Endometrium (tissue), 2 donors: Measurements from ENCODE around the gene PHF13.
"Not testable (repeated sequence)": the region's sequence is repeated elsewhere in the genome, so short reads cannot be mapped to it uniquely, and the experiment has no call there.

Experiments
- FAIRE-seq: peaks from 2 replicates; lab custom pipeline; 2012; peaks lifted over from hg19 to GRCh38; lab: Jason Lieb, UNC
- donor health status: control.
- donor health status: control.

Gene PHF13

GRCh38 chr1:6631058-6631457, 17.5 kb downstream of the PHF13 start:
- no peak for FAIRE-seq

- no peak for FAIRE-seq
Measured at GRCh38 chr1:6632588-6633514, 19.3 kb downstream of the PHF13 start.

GRCh38 chr1:6634371-6635052, 21.0 kb downstream of the PHF13 start:
- no peak for FAIRE-seq

GRCh38 chr1:6635161-6635909, 21.8 kb downstream of the PHF13 start:
- FAIRE-seq, result no peak

GRCh38 chr1:6635910-6636760, 22.6 kb downstream of the PHF13 start:
- no peak for FAIRE-seq

- FAIRE-seq, result not testable (repeated sequence)
Measured at GRCh38 chr1:6636778-6637177, 23.2 kb downstream of the PHF13 start.

GRCh38 chr1:6637770-6638169, 24.2 kb downstream of the PHF13 start:
- FAIRE-seq, result no peak

GRCh38 chr1:6638226-6638625, 24.7 kb downstream of the PHF13 start:
- FAIRE-seq, result no peak

- FAIRE-seq, result not testable (repeated sequence)
Measured at GRCh38 chr1:6640867-6641266, 27.3 kb downstream of the PHF13 start.

- no peak for FAIRE-seq
Measured at GRCh38 chr1:6645018-6645417, 31.5 kb downstream of the PHF13 start.

GRCh38 chr1:6646499-6647148, 33.1 kb downstream of the PHF13 start:
- FAIRE-seq, result no peak

- no peak for FAIRE-seq
Measured at GRCh38 chr1:6648556-6648955, 35.0 kb downstream of the PHF13 start.

GRCh38 chr1:6651909-6652308, 38.4 kb downstream of the PHF13 start:
- no peak for FAIRE-seq

- no peak for FAIRE-seq
Measured at GRCh38 chr1:6652986-6653385, 39.5 kb downstream of the PHF13 start.

GRCh38 chr1:6653436-6654290, 40.1 kb downstream of the PHF13 start:
- no peak for FAIRE-seq

- no peak for FAIRE-seq
Measured at GRCh38 chr1:6657138-6657537, 43.6 kb downstream of the PHF13 start.

- no peak for FAIRE-seq
Measured at GRCh38 chr1:6658359-6659060, 45.0 kb downstream of the PHF13 start.

- FAIRE-seq, result no peak
Measured at GRCh38 chr1:6660415-6661049, 47.0 kb downstream of the PHF13 start.

- not testable (repeated sequence) for FAIRE-seq
Measured at GRCh38 chr1:6662468-6662867, 48.9 kb downstream of the PHF13 start.
